HuH-7.5 (cell line): Measurements from ENCODE around the gene PTPRN2.
"Not testable (repeated sequence)": the region's sequence is repeated elsewhere in the genome, so short reads cannot be mapped to it uniquely, and the experiment has no call there.

ENCODE experiments used
- DNase-seq: peaks from one replicate; pipeline ENCODE4 v3.0.0; 2011; ENCODE audit warnings: low spot score

PTPRN2 gene

DNA sequence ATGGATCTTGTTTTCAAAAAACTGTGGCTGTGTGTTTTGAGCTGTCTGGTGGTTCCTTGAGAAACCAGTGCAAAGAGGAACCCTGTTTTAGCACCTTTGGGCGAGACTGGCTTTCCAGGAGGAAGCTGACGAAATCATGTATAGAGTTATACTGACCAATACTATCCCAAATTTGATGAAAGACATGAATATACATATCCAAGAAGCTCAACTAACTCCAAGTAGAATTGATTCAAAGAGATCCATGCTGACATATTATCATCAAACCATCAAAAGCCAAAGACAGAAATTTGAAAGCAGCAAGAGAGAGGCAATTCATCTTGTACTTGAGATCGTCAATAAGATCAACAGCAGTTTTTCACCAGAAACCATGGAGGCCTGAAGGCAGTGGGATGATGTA lies 640.1 kb downstream of the PTPRN2 start:
- DNase-seq: no peak

DNA sequence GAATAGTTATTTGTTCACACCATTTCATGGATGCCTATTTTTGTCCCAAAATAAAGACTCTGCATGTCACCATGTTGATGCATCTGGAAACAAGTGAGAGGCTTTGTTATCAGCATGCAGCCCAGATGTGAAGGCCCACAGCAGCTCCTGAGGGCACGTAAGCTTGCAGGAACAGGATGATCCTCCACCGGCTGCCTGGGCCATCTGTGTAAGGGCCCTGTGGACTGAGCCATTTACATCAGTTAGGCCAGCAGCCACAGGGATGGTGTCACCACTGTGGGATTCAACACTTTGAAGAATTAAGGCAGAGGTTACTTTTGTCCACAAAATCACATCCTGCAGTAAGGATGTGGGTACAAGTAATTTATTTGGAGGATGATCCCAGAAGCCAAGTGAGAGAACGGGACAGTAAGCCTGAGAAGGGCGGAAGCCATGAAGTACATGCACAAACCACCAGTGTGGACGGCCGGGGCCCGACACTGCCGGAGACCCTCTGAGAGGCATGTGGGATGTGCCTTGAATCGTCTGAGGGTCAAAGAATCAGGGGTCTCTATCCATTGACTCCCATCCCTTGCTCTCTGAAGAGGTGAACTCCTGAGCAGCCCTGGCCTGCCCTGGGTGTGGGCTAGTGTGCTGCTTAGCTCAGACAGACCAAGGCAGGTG lies 641.1 kb downstream of the PTPRN2 start:
- DNase-seq: no peak

GRCh38 chr7:157945401-157945800 lies 642.2 kb downstream of the PTPRN2 start:
- no peak for DNase-seq

DNA sequence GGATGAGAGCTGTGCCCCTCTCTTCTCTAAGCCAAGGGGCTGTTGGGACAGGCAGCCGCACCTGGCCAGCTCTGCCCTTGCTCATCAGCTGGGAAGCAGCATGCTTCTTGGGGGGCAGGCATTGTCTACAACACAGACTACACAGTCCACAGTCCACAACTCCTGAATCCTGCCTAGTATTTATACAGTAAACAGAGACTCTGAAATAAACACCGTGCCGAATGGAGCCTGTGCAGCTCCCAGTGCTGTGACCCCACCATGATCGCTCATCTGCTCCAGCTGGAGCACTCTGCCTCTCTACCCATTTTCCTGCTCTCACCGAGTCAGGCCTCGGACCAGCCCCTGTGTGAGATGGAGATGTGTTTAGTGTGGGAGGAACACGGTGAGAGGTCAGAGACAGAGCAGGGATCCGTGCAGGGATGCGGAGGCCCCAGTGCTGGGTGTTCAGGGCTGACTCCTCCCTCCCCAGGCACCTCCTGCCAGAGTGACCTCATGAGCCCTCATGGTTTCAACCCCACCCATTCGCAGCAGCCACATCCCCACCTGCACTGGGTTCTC lies 642.8 kb downstream of the PTPRN2 start:
- DNase-seq: no peak

DNA sequence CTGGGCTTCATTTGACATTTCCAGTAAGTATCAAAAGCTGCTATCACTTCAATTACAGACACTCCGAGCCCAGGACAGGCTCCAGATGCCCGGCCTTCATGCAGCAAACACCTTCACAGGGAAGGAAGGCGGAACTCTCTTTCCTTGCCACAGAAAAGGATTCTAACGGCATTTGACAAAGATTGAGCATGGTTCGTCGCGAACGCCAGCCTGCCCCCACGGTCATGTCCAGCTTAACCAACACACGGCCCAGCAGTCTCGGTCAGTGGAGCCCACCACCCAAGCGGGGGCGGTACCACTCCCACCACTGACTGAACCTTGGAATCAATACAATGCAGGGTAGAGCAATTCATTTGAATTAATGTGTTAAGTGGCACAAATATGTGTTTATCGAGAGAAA lies 643.6 kb downstream of the PTPRN2 start:
- no peak for DNase-seq

DNA sequence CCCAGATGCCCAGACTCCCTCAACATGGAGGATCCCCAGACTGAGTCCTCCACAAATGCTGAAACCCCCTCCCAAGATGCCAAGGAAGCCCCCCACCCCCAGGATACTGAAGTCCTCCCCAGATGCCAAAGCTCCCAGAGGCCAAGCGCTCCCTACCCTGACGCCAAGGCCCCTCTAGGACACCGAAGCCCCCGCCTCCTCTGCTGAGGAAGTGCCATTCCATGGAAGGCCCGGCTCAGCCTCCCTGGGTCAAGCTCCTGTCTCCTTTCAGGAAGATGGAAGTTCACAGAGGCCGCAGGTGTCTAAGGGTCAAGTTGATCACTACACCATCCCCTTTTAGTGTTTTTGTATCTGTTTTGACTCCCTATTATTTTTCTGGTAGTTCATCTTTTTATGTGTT lies 644.1 kb downstream of the PTPRN2 start:
- DNase-seq: no peak

DNA sequence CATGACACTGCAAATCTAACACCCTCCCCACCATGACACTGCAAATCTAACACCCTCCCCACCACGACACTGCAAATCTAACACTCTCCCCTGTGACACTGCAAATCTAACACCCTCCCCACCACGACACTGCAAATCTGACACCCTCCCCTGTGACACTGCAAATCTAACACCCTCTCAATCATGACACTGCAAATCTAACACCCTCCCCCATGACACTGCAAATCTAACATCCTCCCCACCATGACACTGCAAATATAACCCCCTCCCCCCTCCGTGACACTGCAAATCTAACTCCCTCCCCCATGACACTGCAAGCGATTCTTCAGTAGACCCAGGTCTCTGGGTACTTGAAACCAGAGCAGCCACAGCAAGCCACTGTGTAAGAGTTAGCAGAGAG lies 646.4 kb downstream of the PTPRN2 start:
- no peak for DNase-seq

DNA sequence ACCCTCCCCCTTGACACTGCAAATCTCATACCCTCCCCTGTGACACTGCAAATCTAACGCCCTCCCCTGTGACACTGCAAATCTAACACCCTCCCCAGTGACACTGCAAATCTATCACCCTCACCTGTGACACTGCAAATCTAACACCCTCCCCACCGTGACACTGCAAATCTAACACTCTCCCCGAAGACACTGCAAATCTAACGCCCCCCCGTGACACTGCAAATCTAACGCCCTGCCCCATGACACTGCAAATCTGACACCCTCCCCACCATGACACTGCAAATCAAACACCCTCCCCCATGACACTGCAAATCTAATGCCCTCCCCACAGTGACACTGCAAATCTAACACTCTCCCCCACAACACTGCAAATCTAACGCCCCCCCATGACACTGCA lies 647.1 kb downstream of the PTPRN2 start:
- DNase-seq: no peak

DNA sequence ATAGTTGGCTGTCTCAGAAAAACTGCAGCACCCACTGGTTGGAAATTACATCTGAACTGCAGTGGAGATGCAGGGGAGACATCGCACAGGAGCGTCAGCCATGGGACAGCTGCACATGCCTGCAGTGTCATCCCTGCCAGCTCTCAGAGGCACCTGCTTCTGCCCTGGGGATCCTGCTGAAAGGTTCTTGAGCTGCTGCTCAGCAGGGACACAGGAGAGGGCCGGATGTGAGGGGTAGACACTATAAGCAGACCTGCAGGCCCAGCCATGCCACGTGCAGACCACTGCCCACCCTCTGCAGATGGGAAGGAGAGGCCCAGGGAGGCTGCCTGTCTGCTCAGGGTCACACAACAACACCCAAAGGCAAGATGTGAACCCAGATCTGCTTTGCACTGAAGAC lies 649.4 kb downstream of the PTPRN2 start:
- DNase-seq: no peak

DNA sequence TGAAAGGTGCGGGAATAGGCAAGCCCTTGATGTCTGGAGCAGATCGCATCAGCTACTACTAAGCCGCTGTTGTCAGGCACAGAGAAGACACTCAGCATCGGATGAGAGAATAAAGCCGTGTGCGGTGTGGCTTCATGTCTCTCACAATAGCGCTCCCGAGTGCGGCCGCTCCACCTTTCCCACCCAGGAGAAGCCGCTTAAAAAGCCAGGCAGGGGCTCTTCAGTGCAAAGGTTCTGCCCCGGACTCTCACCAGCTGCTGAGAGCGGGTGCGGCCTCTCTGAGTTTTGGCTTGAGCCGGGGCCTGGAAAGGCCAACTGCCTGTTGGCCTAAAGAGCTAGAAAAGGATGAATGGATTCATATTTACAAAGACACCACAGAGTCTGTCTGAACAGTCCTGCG lies 650.2 kb downstream of the PTPRN2 start:
- DNase-seq: no peak

DNA sequence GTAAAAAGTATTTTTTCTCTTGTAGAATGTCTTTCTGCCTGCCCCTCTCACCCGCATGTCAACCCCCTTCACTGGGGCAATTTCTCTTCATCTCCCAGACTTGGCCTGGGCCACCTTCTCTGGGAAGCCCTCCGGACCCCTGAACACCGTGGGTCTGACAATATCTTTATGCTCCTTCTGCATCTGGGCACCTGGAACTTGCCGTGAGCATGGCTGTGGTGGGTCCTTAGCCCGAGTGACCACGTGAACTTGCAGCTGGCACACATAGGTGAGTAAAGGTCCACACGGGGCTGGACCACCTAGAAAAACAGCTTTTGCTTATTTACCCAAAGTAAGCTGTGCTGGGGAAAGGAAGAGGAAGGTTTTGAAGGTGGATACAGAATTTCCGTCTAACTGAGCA lies 650.6 kb downstream of the PTPRN2 start:
- DNase-seq: no peak

- not testable (repeated sequence) for DNase-seq
Measured at GRCh38 chr7:157935721-157936120, 651.9 kb downstream of the PTPRN2 start.

DNA sequence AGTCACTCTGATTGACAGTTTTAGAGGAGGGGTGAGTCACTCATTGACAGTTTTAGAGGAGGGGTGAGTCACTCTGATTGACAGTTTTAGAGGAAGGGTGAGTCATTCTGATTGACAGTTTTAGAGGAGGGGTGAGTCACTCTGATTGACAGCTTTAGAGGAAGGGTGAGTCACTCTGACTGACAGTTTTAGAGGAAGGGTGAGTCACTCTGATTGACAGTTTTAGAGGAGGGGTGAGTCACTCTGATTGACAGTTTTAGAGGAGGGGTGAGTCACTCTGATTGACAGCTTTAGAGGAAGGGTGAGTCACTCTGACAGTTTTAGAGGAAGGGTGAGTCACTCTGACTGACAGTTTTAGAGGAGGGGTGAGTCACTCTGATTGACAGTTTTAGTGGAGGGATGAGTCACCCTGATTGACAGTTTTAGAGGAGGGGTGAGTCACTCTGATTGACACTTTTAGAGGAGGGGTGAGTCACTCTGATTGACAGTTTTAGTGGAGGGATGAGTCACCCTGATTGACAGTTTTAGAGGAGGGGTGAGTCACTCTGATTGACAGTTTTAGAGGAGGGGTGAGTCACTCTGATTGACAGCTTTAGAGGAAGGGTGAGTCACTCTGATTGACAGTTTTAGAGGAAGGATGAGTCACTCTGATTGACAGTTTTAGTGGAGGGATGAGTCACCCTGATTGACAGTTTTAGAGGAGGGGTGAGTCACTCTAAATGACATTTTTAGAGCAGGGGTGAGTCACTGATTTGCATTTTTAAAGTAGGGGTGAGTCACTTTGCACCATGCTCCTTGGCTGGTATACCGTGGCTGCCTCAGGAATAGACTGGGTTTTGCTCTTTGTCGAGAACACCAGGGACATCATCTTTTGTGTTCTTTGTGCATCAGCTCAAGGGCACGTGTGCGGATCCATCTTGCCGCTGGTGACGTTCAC lies 654.1 kb downstream of the PTPRN2 start:
- DNase-seq: not testable (repeated sequence)

GRCh38 chr7:157932498-157933218 lies 655.0 kb downstream of the PTPRN2 start:
- no peak for DNase-seq

DNA sequence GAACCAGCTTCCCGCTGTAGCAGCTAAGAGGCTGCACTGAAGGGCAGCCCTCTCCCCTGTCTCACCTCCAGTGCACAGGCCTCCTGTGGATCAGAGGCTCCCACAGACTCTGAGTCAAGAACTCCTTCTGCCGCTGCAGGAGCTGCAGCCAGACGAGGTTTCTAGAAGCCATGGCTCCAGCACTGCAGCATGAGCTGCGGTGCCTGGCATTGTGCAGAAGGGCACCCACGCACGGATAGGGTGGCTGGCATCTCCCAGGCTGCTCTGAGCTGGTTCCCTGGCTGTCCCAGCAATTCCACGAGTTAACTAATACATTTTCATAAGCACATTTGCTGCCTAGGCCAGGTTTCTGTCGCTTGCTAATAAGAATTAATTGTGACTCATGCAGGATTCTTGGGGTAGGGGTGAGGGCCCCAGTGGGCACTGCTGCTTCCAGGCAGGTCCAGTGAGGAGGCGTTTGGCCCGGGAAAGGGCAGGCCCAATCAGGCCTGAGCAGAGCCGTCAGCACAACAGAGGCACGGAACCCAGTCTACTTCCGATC lies 656.6 kb downstream of the PTPRN2 start:
- DNase-seq: no peak

DNA sequence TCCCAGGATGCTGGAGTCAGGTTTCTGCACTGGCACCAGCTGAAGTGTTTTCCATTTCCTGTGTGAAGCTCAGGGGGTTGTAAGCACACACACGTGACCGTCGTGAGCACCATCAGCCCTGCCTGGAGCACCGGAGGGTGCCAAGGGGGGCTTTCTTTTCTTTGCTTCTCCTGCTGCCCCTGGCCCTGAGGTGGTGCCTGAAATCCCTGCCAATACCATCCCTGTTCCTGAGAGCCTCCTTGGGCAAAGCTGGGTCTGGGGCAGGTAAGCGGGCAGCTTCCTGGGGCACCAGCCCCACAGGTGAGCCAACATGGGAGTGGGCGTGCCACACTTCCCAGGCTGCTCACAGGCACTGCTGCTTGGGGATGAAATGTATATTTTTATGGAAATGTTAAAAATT lies 657.2 kb downstream of the PTPRN2 start:
- DNase-seq: no peak

DNA sequence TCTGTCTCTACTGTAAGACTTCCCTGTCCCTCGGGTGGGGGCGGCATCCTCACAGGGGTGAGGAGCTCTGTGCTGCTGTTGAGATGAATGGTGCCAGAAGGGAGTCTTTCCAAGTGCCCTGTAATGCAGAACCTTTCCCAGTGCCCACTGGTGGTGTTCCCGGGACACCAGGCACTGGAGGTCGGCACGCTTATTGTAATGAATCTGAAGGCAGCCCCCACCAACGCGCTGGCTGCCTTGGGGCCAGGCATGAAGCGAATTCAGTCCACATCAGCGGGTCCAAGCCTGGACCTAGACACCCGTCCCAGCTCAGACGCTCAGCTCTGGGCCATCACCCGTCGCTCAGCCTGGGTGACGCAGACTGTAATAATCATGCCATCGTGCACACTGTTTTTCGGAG lies 658.0 kb downstream of the PTPRN2 start:
- DNase-seq: no peak

- no peak for DNase-seq
Measured at GRCh38 chr7:157928808-157929425, 658.7 kb downstream of the PTPRN2 start.

- DNase-seq: no peak
Measured at GRCh38 chr7:157928171-157928794, 659.3 kb downstream of the PTPRN2 start.

DNA sequence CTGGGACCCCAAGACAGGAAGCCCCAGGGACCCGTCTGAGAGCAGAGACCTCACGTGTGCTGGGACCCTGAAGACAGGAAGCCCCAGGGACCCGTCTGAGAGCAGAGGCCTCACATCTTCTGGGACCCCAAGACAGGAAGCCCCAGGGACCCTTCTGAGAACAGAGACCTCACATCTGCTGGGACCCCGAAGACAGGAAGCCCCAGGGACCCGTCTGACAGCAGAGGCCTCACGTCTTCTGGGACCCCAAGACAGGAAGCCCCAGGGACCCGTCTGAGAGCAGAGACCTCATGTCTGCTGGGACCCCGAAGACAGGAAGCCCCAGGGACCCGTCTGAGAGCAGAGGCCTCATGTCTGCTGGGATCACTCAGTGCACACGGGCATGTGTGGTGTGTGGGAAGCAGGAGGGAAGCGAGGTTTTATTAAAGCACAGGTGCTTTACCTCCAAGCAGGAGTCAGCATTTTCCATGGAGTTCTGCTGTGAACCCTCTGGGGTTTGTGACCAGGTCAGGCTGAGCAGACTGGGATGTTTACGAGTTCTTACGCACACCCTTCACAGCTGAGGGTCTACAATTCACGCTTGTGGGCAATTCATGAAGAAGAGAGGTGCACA lies 660.2 kb downstream of the PTPRN2 start:
- no peak for DNase-seq
